ENCODE data around the gene NAGPA.
"Not testable (repeated sequence)": the region's sequence is repeated elsewhere in the genome, so short reads cannot be mapped to it uniquely, and the experiment has no call there.

NAGPA gene, protein sequence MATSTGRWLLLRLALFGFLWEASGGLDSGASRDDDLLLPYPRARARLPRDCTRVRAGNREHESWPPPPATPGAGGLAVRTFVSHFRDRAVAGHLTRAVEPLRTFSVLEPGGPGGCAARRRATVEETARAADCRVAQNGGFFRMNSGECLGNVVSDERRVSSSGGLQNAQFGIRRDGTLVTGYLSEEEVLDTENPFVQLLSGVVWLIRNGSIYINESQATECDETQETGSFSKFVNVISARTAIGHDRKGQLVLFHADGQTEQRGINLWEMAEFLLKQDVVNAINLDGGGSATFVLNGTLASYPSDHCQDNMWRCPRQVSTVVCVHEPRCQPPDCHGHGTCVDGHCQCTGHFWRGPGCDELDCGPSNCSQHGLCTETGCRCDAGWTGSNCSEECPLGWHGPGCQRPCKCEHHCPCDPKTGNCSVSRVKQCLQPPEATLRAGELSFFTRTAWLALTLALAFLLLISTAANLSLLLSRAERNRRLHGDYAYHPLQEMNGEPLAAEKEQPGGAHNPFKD

DNA sequence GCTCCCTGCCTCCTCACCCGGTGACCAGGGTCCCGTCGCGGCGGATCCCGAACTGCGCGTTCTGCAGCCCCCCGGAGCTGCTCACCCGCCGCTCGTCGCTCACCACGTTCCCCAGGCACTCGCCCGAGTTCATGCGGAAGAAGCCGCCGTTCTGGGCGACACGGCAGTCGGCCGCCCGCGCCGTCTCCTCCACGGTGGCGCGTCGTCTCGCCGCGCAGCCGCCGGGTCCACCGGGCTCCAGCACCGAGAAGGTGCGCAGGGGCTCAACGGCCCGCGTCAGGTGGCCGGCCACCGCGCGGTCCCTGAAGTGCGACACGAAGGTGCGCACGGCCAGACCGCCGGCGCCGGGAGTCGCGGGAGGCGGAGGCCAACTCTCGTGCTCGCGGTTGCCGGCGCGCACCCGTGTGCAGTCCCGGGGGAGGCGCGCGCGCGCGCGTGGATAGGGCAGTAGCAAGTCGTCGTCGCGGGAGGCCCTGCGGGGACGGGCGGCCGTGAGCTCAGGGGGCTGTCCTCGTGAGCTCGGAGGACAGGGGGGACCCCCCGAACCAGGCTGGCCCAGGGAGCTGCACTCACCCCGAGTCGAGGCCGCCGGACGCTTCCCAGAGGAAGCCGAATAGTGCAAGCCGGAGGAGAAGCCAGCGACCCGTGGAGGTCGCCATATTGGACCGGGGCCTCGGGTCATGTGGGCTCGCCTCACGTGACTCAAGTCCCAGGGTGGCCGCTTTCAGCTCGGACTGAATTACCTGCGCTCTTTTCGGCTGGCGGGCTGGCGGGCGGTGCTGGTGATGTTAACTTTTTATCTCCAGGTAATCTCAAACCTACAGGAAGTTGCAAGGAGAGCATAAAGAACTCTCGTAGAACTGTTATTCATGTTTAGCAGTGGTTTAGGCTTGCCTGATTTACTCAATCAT, at the start of gene NAGPA:
TSS of gene NAGPA (minus strand) at position 680 of the 911 bp plus-strand sequence. CDS start at position 659, 21 bp downstream.
- DNase-seq (ENCODE audit: low read depth), result peak; percentile 74

DNA sequence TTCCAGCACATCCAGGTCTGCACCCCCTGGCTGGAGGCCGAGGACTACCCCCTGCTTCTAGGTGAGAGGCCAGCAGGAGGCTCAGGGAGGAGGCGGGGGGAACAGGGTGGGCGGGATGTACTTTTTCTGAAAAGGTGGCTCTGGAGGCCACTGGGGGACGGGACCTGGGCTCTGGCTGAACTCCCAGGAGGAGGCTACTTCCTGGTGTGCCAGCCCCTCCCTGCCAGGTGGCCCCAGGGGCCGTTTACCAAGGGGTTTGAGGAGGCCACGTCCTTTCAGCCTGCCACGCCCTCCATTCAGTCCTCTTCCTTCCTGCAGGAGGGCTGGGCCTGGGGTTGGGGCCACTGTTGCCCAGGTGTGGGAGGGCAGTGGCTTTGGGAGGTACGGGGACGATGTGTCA, 47.3 kb upstream of the NAGPA start:
- DNase-seq (ENCODE audit: low read depth), result not testable (repeated sequence)

DNA sequence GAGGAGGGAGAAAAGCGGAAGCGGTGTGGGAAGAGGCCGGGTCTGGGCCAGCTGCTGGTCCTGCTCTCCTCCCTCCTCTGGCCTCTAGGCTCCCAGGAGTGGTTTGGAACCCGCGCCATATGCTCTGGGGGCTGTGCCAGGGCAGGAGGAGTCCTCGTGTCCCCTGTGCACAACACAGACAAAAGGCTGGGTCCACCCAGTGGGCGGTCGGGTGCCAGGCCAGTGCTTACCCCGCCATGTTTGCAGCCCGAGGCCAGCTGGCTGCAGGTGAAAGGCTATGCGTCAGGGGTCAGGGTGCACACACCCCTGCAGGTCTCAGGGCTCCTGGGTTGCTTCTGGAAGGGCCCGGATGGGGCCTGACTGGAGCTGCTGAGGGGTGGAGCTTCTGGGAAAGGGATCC, 46.7 kb upstream of the NAGPA start:
- not testable (repeated sequence) for DNase-seq (ENCODE audit: low read depth)

DNA sequence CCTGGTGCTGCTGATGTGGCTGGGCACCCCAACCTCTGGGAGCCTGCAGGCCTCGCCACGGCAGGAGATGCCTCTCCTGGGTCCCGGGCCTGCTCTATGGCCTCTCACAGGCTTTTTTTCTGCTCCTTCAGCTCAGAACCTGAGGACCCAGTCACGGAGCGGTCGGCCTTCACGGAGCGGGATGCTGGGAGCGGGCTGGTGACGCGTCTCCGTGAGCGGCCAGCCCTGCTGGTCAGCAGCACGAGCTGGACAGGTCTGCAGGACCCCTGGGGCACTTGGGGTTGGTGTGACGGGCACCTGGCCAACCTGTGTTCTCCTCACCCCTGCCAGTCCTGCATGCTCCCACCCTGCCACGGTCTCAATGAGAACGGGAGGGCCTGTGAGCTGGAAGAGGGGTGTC, 44.9 kb upstream of the NAGPA start:
- no peak for DNase-seq (ENCODE audit: low read depth)

DNA sequence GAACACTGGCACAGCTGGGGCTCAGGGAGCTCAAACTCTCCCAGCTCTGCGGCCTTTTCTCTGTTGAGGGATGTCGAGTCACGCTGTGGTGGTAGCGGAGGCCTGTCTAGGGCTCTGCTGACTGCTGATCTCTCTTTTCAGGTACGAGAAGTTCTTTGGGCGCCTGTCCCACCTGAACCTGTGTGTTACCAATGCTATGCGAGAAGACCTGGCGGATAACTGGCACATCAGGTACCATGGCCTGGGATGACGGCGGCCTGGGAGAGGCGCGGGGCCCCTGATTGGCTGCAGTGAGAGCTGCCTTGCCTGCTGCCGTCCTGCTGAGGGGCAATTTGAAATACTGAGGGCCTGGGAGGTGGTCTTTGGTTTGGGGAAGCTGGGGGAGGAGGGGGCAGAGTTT, 43.6 kb upstream of the NAGPA start:
- no peak for DNase-seq (ENCODE audit: low read depth)

DNA sequence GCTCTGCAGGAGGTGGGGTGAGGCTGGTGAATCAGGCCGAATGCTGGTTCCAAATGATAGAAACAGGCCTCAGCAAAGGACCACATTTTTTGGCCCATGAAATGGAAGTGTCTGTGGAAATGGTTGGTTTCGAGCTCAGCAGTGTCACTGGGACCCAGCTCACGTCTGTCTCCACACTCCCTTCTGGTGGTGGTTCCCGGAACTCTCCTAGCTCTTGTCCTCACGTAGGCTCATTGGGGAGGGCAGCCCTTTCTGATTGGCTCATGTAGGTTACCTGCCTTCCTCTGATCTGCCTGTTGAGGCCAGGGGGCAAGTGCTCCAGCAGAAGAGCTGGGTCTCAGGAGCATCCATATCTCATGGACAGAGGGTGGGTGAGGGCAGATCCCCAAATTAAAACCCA, 41.9 kb upstream of the NAGPA start:
- no peak for DNase-seq (ENCODE audit: low read depth)

DNA sequence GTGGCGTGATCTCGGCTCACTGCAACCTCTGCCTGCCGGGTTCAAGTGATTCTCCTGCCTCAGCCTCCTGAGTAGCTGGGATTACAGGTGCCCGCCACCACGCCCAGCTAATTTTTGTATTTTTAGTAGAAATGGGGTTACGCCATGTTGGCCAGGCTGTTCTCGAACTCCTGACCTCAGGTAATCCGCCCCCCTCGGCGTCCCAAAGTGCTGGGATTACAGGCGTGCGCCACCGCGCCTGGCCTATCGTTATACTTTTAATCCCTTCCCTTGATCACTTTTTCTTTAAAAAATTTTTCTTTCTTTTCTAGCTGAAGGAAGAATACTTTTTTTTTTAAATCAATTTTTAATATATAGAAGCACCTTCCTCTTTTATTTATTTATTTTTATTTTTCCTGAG, 40.0 kb upstream of the NAGPA start:
- not testable (repeated sequence) for DNase-seq (ENCODE audit: low read depth)

DNA sequence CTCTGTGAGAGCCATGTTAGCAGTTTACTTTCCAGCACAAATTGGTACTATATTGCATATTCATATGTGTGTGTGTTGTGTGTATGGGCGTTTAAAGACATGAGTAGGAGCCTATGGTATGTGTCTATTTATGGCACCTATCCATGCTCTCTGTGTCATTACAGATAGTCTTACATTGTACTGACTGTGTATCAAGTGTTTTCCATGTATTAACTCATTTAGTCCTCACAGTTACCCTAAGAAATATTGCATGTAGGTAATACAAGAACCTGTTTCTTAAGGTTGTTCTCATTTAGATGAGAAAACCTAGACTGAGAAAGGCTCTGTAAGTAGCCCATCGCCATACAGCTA, 39.5 kb upstream of the NAGPA start:
- no peak for DNase-seq (ENCODE audit: low read depth)

DNA sequence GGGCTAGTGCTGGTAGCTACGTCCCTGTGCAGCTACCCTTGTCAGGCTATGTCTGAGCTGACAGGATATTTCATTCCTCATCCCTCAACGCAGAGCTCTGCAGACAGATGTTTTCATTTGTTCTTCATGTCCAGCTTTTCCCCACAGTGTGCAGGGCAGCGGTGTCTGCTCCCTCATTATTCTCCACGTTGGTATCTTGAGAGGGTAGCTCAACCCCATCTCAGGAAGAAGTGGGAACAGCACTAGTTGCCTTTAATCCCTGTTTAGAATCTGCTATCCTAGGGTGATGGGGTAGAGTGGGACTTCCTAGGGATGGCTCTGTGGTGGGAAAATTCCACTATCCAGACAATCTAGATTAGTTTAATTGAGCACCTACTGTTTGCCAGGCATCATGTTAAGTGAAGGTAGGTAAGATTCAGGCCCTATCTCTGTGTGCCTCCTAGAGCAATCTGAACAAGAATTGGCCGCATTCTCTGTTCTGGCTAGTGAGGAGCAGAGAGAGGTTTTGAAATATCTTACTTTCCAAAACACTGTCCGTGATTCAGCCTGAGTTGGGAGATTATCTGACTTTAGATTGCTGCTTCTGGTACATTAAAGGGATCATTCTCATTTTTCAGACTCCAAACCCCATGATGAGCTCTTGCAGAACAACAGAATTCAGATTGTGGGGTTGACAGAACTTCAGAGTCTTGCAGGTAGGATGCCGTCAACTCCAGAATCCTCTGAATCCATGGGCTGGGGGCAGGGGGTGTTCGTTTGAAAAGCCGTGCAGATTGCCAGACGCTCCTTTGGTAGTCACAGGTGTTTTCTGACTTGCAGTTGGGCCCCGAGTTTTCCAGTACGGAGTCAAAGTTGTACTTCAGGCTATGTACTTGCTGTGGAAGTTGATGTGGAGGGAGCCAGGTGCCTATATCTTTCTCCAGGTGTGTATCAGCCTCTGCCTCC, 38.9 kb upstream of the NAGPA start:
- DNase-seq (ENCODE audit: low read depth), result no peak

DNA sequence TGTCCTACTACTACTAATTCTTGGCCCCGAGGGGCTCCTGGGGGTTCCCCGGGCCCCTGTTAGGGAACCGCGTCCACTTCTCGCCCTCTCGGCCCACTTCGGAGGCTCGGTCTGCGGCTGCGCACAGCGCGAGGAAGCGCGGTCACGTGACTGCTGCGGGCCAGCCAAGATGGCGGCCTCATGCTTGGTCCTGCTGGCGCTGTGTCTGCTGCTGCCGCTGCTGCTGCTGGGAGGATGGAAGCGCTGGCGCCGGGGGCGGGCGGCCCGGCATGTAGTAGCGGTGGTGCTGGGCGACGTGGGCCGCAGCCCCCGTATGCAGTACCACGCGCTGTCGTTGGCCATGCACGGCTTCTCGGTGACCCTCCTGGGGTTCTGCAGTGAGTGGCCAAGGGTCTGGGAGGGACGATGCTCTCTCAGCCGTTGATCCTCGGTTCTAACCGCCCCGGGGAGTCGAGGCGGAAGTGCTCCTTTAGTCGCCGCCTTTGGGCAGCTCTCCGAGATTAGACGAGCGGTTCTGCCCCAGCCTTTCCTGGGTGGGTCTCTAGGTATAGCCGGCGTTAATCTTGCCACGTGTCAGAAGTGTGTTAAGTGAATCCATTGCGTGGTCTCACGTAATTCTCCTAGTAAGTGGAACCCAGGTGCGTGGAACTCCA, 38.1 kb upstream of the NAGPA start, which contains the start of gene ALG1:
TSS of gene ALG1 (plus strand) at position 163 of the 653 bp plus-strand sequence. CDS start at position 170, 7 bp downstream.
- DNase-seq (ENCODE audit: low read depth), result peak; percentile 87

DNA sequence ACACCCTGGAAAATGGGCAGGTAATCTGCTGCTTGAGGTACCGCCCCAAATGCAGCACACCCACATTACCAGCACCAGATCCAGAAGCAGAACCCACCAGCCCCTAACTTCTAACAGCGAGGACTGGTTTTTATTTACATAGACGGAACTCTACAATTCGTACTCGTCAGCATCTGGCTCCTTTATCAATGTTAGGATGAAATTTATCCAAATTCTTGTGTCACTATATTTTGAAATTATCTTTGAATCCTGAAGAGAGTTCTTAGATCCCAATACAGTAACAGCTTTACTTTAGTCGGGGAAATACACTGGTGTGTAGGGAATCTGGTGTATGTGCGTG, 37.6 kb upstream of the NAGPA start:
- DNase-seq (ENCODE audit: low read depth), result no peak

DNA sequence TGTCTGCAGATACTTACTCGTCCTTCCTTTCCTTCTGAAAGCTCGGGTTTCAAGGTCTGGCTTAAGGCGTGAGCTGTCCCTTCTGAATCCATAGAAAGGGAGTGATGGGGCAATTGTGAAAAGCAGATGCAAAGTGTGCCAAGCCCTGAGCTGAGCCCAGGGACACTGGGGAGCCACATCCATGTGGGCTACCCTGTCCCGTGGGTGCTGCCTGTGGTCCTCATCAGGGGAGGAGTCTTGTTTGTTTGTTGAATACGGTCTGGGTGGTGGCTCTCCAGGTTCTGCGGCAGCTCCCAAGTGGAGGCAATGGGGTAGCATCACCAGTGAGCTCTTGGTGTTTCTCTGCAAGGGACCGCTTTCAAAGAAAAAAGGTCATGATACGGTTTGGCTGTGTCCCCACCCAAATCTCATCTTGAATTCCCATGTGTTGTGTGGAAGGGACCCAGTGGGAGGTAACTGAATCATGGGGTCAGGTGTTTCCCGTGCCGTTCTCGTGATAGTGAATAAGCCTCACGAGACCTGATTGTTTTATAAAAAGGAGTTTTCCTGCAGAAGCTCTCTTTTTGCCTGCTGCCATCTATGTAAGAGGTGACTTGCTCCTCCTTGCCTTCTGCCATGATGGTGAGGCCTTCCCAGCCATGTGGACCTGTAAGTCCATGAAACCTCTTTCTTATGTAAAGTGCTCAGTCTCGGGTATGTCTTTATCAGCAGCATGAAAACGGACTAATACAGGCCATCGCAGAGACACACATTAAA, 36.9 kb upstream of the NAGPA start:
- DNase-seq (ENCODE audit: low read depth), result no peak

DNA sequence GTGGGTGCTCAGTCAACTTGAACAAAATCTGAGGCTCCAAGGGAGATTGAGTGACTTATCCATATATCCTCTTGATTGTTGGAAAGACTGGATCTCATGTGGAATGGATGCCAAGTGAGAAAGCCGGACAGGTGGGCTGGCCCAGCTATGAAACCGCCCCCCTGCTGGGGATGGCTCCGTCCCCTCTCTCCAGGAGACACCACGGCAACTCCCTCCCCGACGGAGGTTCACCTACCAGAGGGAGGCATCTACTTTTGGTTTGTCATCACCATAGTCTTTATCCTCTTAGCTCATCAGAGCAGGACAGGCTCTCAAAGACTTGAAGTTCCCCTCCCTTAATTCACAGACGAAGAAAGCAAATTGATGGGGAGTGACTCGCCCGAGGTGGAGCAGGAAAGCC, 36.1 kb upstream of the NAGPA start:
- no peak for DNase-seq (ENCODE audit: low read depth)

DNA sequence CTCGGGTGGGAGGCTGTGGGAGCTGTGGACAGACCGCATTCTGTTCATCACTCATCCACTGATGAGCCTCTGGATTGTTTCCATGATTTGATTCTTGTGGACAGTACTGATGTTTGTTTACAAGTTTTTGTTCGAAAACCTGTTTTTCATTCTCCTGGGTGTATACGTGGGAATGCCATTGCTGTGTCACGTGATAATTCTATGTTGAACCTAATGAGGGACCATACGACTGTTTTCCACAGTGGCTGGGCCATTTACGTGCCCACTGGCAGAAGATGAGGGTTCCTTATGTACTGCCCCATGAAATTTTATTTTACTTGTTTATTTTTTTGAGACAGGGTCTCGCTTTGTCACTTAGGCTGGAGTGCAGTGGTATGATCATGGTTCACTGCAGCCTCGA, 35.3 kb upstream of the NAGPA start:
- DNase-seq (ENCODE audit: low read depth), result no peak

DNA sequence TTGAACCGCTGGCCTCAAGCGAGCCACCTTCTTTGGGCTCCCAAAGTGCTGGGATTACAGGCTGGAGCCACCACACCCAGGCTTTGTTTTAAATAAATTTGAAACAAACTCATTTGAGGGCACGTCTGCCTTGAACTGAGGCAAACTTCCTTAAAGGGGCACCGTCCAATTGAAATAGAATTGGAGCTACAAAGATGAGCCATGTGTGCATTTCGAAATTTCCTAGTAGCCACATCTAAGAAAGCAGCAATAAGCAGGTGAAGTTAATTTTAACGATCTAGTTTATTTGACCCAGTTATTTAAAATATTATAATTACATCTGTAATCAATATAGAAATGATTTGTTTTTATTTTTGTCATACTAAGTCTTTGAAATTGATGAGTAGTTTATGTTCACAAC, 32.8 kb upstream of the NAGPA start:
- no peak for DNase-seq (ENCODE audit: low read depth)

DNA sequence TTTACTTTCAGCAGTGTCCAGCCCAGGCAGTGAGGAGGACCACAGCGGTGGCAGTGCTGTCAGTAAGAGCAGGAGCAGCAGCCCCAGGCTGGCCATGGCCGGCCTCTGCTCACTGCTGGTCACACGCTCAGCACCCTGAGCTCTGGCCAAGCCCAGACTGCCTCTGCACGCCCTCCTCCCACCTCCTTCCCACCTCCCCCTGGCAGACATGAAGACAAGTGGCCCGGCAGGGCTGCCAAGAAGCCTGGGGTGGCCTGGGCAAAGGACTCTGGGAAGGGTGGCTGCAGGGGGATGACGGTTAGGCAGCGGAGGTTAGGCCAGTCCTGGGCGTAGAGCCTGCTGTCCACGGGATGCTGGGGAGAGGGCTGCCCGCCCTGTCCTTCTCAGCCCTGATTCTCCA, 32.1 kb upstream of the NAGPA start, which contains the start of gene C16orf89:
TSS of gene C16orf89 (minus strand) at position 144 of the 400 bp plus-strand sequence. CDS start at position 96, 48 bp downstream.
- no peak for DNase-seq (ENCODE audit: low read depth)

DNA sequence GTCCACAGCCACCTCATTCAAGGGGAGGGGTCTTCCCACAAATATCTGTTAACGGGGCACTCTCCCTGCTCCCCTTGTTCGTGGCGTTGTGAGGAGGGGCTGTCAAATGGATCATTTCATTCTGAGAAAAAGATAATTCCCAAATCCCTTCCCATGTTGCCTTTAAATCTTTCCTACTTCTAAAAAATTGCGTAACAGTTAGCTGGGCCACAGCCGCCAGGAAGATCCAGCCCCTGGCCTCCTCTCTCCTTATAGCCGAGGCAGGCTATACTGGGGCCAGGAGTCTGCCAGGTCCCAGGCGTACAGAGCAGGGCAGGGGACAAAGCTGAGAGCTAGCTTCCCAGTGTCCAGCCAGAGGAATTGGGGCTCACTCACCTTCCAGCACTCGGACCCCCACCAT, 31.6 kb upstream of the NAGPA start:
- DNase-seq (ENCODE audit: low read depth), result no peak

DNA sequence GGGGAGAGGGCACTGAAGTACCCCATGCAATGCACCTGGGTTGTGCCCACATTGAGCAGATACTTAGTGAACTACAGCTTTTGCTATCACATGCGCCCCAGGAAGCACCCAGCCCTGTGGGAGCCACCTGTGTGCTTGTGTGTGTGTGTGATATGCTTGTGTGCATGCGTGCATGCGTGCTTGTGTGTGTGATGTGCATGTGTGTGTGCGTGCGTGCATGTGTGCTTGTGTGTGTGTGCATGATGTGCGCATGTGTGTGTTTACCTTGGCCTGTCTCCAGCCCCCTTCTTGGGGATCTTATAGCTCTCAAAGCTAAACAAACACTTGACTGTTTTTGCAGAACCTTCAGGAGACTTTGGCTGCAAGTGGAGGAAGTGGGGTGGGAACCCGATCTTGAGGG, 31.2 kb upstream of the NAGPA start:
- DNase-seq (ENCODE audit: low read depth), result no peak

DNA sequence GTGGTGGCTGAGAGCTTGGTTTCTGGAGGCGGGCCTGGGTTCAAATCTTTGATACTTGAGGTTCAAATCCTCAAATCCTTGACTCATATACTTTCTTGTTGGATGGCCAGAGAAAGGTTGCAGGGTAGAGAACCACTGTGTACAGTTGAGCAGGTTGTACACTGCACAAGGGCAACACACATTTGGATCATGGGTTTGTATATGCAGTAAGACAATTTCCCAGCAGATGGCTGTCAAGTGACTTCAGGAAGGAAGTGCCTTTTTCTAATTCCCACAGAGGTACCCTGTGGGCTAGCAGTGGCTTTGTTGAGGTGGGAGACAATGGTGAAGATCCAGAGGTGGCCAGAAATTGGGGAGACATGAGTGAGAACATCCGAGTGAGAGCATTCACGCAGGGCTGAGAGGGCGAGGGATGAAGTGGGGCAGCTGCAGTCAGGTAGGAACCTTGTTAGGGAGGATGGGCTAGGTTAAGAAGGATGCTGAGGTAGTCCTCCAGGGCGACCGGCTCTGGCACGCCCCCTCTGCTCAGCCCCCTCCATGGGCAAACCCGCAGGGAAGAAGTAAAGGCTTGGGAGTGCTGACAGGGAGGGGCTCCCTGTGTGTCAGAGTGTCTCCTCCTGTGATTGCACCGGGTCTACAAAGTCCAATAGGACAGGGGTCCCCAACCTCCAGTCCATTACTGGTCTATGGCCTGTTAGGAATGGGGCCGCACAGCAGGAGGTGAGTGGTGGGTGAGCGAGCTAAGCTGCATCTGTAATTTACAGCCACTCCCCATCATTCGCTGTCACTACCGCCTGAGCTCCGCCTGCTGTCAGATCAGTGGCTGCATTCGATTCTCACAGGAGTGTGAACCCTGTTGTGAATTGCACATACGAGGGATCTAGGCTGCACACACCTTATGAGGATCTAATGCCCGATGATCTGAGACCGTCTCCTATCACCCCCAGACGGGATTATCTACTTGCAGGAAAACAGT, 29.3 kb upstream of the NAGPA start:
- DNase-seq (ENCODE audit: low read depth), result no peak

Measured in stimulated activated CD8-positive, alpha-beta memory T cell treated with anti-CD3 and anti-CD28 coated beads, Interleukin-12 subunit alpha, Interleukin-12 subunit beta, amount 100 ng/mL, for 1 hour (primary cell).